Muscle of leg (tissue), 11 donors: Measurements from ENCODE around the gene GDAP2. TPM values are rescaled to one million over a fixed set of nuclear protein-coding genes. Genes with fewer than 3 reads are reported as not detected.
A peak's percentile ranks its signal among the peaks of the same experiment; 100 is the strongest.

ENCODE experiments used
- DNase-seq: peaks from one replicate; pipeline ENCODE4 v3.0.0; 2013
- H3K27ac ChIP-seq: one replicate; pipeline ENCODE4 v1.5.1; 2013; ENCODE audit warnings: mild to moderate bottlenecking, low read length, control low read depth
- H3K27me3 ChIP-seq: one replicate; pipeline ENCODE4 v1.6.1; 2013; ENCODE audit warnings: low read length; ENCODE audit not compliant: control insufficient read depth, insufficient read depth
- H3K36me3 ChIP-seq: one replicate; pipeline ENCODE4 v1.6.1; 2013; ENCODE audit warnings: low read length; ENCODE audit not compliant: control insufficient read depth, insufficient read depth
- H3K4me1 ChIP-seq: one replicate; pipeline ENCODE4 v1.6.1; 2013; ENCODE audit warnings: low read length; ENCODE audit not compliant: control insufficient read depth, insufficient read depth
- H3K4me3 ChIP-seq: one replicate; pipeline ENCODE4 v1.5.1; 2013; ENCODE audit warnings: low read length, control low read depth
- H3K9me3 ChIP-seq: replicated peaks from 2 replicates; pipeline ENCODE4 v1.6.1; 2013; ENCODE audit warnings: low read depth, low read length; ENCODE audit not compliant: control insufficient read depth
- WGBS: methylation state at CpG from one replicate; pipeline ENCODE4 v1.1.5; 2013; ENCODE audit warnings: missing lambda C conversion rate; ENCODE audit not compliant: insufficient coverage; 5-methylcytosine and 5-hydroxymethylcytosine counted together
- polyA plus RNA-seq, 8 donors: library from polyadenylated mRNA; unstranded; fragments of 120-200 nt; gene quantifications; one replicate each; pipeline versions ENCODE4 v1.2.1 to v1.2.3, GENCODE V29; 2013; ENCODE audit warnings: inconsistent platforms in 1 of 8, low replicate concordance in 1 of 8; ENCODE audit not compliant: insufficient read length in 8 of 8, insufficient read depth in 1 of 8
- total RNA-seq: library from RNA; stranded (reverse); fragments of 120-200 nt; gene quantifications from one replicate; pipeline ENCODE4 v1.2.4, GENCODE V29; 2013

GDAP2 gene
- total and polyA plus RNA-seq, 9 donors: 6.3 to 14.0 (median 7.0) TPM

- no peak for DNase-seq
- H3K27me3 ChIP-seq: no peaks in the 10 kb centered on the region
- no peaks in the 10 kb centered on the region for H3K4me1 ChIP-seq
- H3K27ac ChIP-seq: no peak overlapping the region
- no peaks in the 10 kb centered on the region for H3K9me3 ChIP-seq
- H3K36me3 ChIP-seq: peaks cover 22% of the 10 kb centered on the region
- no peak overlapping the region for H3K4me3 ChIP-seq
Measured at GRCh38 chr1:117911051-117911450, 18.4 kb downstream of the GDAP2 start.

- Histone ChIP-seq H3K4me3 (no peak overlapping the region), H3K36me3 (peaks cover 24% of the 10 kb centered on the region), H3K9me3 (no peaks in the 10 kb centered on the region), H3K27ac (no peak overlapping the region), H3K4me1 (no peaks in the 10 kb centered on the region), H3K27me3 (no peaks in the 10 kb centered on the region)
- DNase-seq: no peak
- WGBS: 100% methylated on average over 1 of the region's 2 CpGs
Measured at GRCh38 chr1:117905019-117905418, 24.4 kb downstream of the GDAP2 start.

GRCh38 chr1:117904485-117904884, 24.9 kb downstream of the GDAP2 start:
- 100% methylated on average over 3 of the region's 3 CpGs for WGBS
- DNase-seq: no peak
- Histone ChIP-seq H3K36me3 (peaks cover 26% of the 10 kb centered on the region), H3K4me1 (no peaks in the 10 kb centered on the region), H3K27ac (no peak overlapping the region), H3K27me3 (no peaks in the 10 kb centered on the region), H3K4me3 (no peak overlapping the region), H3K9me3 (no peaks in the 10 kb centered on the region)

- H3K27me3 ChIP-seq: no peaks in the 10 kb centered on the region
- no peak for DNase-seq
- no CpG with 5 or more reads among the region's 4 CpGs for WGBS
- H3K27ac ChIP-seq: no peak overlapping the region
- H3K36me3 ChIP-seq: peaks cover 32% of the 10 kb centered on the region
- no peaks in the 10 kb centered on the region for H3K9me3 ChIP-seq
- H3K4me3 ChIP-seq: no peak overlapping the region
- H3K4me1 ChIP-seq: no peaks in the 10 kb centered on the region
Measured at GRCh38 chr1:117902944-117903343, 26.5 kb downstream of the GDAP2 start.

- H3K27me3 ChIP-seq: no peaks in the 10 kb centered on the region
- no peak overlapping the region for H3K27ac ChIP-seq
- H3K4me3 ChIP-seq: no peak overlapping the region
- no peaks in the 10 kb centered on the region for H3K4me1 ChIP-seq
- H3K9me3 ChIP-seq: no peaks in the 10 kb centered on the region
- no CpG with 5 or more reads among the region's 1 CpG for WGBS
- peaks cover 27% of the 10 kb centered on the region for H3K36me3 ChIP-seq
- no peak for DNase-seq
Measured at GRCh38 chr1:117899801-117900200, 29.6 kb downstream of the GDAP2 start.

- Histone ChIP-seq H3K4me1 (no peaks in the 10 kb centered on the region), H3K4me3 (no peak overlapping the region), H3K27ac (no peak overlapping the region), H3K9me3 (no peaks in the 10 kb centered on the region), H3K27me3 (no peaks in the 10 kb centered on the region), H3K36me3 (peaks cover 23% of the 10 kb centered on the region)
- WGBS: no CpG with 5 or more reads among the region's 4 CpGs
- no peak for DNase-seq
Measured at GRCh38 chr1:117897551-117897950, 31.9 kb downstream of the GDAP2 start.

DNA sequence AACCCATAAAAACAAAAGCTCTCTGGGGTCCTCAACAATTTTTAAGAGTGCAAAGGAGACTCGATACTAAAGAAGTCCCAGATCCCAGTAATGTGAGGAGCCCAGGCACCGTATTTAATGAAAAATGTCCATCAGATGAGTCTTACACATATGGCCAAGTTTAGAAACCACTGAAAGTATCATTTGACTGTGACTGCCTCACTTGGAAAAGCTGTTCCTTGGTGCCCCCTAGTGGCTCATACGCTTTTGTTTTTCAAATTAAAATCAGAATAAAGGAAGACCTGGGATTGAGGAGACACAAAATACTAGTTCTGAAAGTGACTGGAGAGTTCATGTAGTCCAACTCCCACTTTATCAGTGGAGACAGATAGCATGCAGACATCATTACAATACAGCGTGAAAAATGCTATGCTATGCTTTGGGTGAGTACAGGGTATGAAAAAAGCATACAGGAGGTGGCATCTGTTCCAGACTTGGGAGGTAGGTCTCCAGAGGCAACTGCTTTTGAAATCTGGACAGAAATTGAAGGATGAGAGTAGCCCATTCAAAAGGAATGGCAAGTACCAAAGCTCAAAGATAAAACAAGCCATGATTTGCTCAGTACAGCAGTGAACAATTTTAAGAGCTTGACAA, 33.8 kb downstream of the GDAP2 start:
- H3K36me3 ChIP-seq: peaks cover 17% of the 10 kb centered on the region

DNA sequence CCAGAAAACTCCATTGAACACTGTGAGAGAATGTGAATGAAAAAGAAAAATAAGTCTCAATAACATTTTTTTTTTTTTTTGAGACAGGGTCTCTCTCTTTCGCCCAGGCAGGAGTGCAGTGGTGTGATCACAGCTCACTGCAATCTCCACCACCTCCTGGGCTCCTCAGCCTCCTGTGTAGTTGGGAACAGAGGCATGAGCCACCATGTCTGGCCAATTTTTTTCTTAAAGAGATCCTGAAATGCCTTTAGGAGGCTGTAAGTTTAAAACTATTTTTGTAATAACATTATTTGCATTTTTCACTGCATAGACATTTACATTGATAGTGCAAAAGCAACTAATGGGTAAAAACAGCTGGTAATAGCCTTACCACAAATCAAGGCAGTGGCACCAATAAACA, 35.3 kb downstream of the GDAP2 start:
- H3K4me3 ChIP-seq: no peak overlapping the region
- DNase-seq: no peak
- no peaks in the 10 kb centered on the region for H3K4me1 ChIP-seq
- H3K9me3 ChIP-seq: no peaks in the 10 kb centered on the region
- WGBS: no CpG with 5 or more reads among the region's 1 CpG
- no peaks in the 10 kb centered on the region for H3K27me3 ChIP-seq
- H3K36me3 ChIP-seq: peaks cover 9% of the 10 kb centered on the region
- no peak overlapping the region for H3K27ac ChIP-seq

More for the DNA sequence above, 33.8 kb downstream of the GDAP2 start:
- Histone ChIP-seq H3K9me3 (no peaks in the 10 kb centered on the region), H3K27me3 (no peaks in the 10 kb centered on the region), H3K4me1 (no peaks in the 10 kb centered on the region), H3K27ac (no peak overlapping the region), H3K4me3 (no peak overlapping the region)
- WGBS: 0% methylated on average over 2 of the region's 4 CpGs
- DNase-seq: peak; percentile 88

DNA sequence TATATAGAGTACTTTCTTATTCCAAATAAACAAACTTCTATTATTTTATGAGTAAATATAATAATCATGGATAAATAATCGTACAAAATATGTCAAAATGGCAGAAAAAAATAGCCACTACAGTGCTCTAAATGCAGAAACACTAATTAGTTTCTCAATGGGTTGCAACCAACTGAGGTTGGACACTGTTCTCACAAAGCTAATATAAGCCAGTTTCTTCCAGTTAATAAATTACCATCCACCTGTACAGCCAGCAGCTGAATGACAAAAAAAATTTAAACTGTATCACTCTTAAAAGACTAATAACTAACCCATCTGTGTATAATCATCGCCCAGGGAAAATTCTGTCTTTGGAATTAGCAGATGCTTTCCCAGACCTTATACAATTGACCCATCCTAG, 36.9 kb downstream of the GDAP2 start:
- Histone ChIP-seq H3K27ac (no peak overlapping the region), H3K9me3 (no peaks in the 10 kb centered on the region), H3K4me3 (no peak overlapping the region), H3K36me3 (peaks cover 4% of the 10 kb centered on the region), H3K4me1 (no peaks in the 10 kb centered on the region), H3K27me3 (no peaks in the 10 kb centered on the region)
- no peak for DNase-seq
- no CpG with 5 or more reads among the region's 2 CpGs for WGBS

GRCh38 chr1:117890452-117890851, 39.0 kb downstream of the GDAP2 start:
- no peaks in the 10 kb centered on the region for H3K4me1 ChIP-seq
- WGBS: no CpG with 5 or more reads among the region's 2 CpGs
- H3K4me3 ChIP-seq: no peak overlapping the region
- no peak overlapping the region for H3K27ac ChIP-seq
- H3K36me3 ChIP-seq: no peaks in the 10 kb centered on the region
- no peak for DNase-seq
- H3K9me3 ChIP-seq: no peaks in the 10 kb centered on the region
- no peaks in the 10 kb centered on the region for H3K27me3 ChIP-seq
